ENCODE results near the gene CWF19L2.
"Not testable (repeated sequence)": the region's sequence is repeated elsewhere in the genome, so short reads cannot be mapped to it uniquely, and the experiment has no call there.

CWF19L2 gene

DNA sequence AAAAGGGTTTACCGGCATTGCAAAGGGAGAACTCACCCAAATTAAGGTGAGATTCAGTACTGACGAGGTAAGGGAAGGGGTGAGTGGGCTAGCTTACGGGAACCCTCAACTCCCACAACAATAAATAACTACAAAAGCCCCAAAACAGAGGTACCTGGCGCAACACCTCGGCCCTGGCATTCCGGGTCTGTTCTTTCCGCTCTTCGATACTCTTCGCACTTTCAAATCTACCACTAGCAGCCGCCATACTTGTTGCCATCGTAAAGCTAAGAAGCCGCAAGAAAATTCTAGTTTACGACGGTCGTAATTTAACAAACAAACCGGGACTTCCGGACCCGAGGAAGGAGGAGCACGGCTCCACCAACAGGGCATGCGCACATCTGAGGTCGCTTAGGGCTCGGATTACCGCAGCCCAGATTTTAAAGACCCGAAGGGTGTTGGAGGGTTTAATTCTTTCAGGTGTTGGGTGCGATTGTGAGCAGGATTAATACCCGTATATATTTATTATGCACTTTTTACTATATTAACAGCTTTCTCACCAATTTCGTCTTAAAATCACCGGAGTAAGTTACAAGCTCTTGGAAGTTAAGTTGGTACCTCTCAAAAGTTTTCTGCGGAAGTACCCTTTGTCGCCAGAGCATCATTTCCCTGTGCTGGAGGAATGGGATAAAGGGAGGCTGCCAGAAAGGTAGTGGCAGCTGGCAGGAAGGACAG is at the start of gene CWF19L2:
CWF19L2 (minus strand) TSS at position 268 of the 714 bp plus-strand sequence; CDS start at position 259, 9 bp downstream.
- no peak within 1 kb of the TSS for H3K27ac ChIP-seq (ENCODE audit: low read depth, low read length)
- no peaks in the 10 kb centered on the region for H3K36me3 ChIP-seq (ENCODE audit: insufficient read depth, low read length)
- peaks cover 12% of the 10 kb centered on the region for H3K4me1 ChIP-seq (ENCODE audit: control insufficient read depth, insufficient read depth, low read length, unreplicated experiment)
- peak within 1 kb of the TSS; percentile 79 for H2AFZ ChIP-seq (ENCODE audit: low read length, unreplicated experiment)
- peak within 1 kb of the TSS; percentile 77 for H3K4me3 ChIP-seq (ENCODE audit: low read depth, low read length)
- no peaks in the 10 kb centered on the region; the same call in 1 of the 2 replicates for H3K27me3 ChIP-seq (ENCODE audit: insufficient read depth, low read length)
- peaks cover 14% of the 10 kb centered on the region for H3K79me2 ChIP-seq (ENCODE audit: control insufficient read depth, insufficient read depth, low read length, unreplicated experiment)

DNA sequence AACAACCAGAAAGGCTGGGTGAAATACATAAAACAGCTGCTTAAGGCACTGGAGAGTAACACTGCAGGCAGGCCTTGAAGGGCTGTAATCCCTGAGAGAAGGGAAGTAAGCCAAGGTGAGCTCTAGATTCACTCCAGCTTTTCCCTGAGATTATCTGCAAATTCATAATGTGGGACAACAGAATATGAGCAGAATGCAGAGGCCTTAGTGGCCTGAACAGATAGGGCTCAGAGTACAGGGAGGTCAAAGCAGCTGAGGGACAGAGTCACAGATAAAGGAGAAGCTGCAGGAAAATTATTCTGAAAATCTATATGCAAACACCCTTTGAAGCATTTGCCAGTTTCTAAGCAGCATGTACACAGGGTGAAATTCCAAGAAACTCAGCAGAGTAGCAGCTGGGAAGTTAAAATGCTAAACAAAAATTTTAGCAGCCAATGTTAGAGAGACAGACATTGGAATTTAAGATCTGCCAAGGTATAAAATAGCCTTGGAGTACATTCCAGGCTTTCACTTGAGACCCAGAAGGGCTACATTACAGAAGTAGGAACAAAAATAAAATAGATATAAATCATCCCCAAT is 48.1 kb upstream of the CWF19L2 start:
- Histone ChIP-seq H3K79me2 (ENCODE audit: control insufficient read depth, insufficient read depth, low read length, unreplicated experiment) (no peaks in the 10 kb centered on the region), H2AFZ (ENCODE audit: low read length, unreplicated experiment) (no peak overlapping the region), H3K4me1 (ENCODE audit: control insufficient read depth, insufficient read depth, low read length, unreplicated experiment) (no peaks in the 10 kb centered on the region), H3K36me3 (ENCODE audit: insufficient read depth, low read length) (peaks cover 37% of the 10 kb centered on the region), H3K27me3 (ENCODE audit: insufficient read depth, low read length) (no peaks in the 10 kb centered on the region), H3K27ac (ENCODE audit: low read depth, low read length) (no peak overlapping the region), H3K4me3 (ENCODE audit: low read depth, low read length) (no peak overlapping the region)

DNA sequence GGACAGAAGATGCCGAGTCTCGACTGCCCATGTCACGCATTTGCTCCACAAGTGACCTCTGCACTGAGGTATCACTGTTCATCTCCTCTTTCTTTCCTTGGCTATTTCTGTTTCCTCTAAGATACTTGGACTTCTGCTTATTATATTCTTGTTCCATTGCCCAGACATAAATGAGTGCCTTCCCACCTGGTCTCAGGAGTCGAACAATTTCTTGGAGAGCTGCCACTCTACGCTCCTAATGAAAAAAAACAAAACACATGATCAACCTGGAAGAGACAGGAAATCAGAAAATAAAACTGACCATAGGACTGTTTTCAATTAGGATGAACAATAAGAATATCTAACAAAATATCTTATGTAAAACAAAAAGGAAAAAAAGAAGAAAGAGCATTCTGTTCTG is 47.4 kb upstream of the CWF19L2 start:
- peaks cover 37% of the 10 kb centered on the region for H3K36me3 ChIP-seq (ENCODE audit: insufficient read depth, low read length)
- H3K4me1 ChIP-seq (ENCODE audit: control insufficient read depth, insufficient read depth, low read length, unreplicated experiment) = no peaks in the 10 kb centered on the region
- H3K79me2 ChIP-seq (ENCODE audit: control insufficient read depth, insufficient read depth, low read length, unreplicated experiment) = no peaks in the 10 kb centered on the region
- H3K27me3 ChIP-seq (ENCODE audit: insufficient read depth, low read length) = no peaks in the 10 kb centered on the region
- H3K27ac ChIP-seq (ENCODE audit: low read depth, low read length) = no peak overlapping the region
- no peak overlapping the region for H3K4me3 ChIP-seq (ENCODE audit: low read depth, low read length)
- no peak overlapping the region for H2AFZ ChIP-seq (ENCODE audit: low read length, unreplicated experiment)

DNA sequence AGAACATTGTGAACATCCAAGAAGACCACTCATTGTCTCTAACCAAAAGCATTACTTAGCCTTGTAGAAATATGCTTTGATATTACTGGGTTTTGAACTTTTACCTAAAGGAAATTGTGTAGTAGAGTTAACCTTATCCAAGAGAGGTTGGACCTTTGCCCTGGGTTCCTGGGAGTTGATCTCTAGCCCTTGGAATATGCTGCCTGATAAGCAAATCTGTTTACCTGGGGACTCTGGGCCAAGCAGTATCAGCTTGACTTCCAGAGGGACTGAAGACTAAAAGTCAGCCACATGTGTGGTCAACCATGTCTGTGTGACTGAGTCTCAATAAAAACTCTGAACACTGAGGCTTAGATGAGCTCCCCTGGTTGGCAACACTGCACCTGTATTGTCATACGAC is 44.1 kb upstream of the CWF19L2 start:
- H3K36me3 ChIP-seq (ENCODE audit: insufficient read depth, low read length) = peaks cover 37% of the 10 kb centered on the region
- no peaks in the 10 kb centered on the region for H3K4me1 ChIP-seq (ENCODE audit: control insufficient read depth, insufficient read depth, low read length, unreplicated experiment)
- no peaks in the 10 kb centered on the region for H3K27me3 ChIP-seq (ENCODE audit: insufficient read depth, low read length)
- no peak overlapping the region for H3K27ac ChIP-seq (ENCODE audit: low read depth, low read length)
- no peak overlapping the region for H2AFZ ChIP-seq (ENCODE audit: low read length, unreplicated experiment)
- H3K4me3 ChIP-seq (ENCODE audit: low read depth, low read length) = no peak overlapping the region
- H3K79me2 ChIP-seq (ENCODE audit: control insufficient read depth, insufficient read depth, low read length, unreplicated experiment) = no peaks in the 10 kb centered on the region

DNA sequence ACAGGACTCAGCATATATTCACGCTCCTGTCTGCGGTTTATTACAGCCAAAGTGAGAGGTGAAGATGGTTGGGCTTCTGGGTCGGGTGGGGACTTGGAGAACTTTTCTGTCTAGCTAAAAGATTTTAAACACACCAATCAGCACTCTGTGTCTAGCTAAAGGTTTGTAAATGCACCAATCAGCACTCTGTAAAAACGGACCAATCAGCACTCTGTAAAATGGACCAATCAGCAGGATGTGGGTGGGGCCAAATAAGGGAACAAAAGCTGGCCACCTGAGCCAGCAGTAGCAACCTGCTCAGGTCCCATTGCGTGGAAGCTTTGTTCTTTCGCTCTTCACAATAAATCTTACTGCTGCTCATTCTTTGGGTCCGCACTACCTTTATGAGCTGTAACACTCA is 39.7 kb upstream of the CWF19L2 start:
- peaks cover 12% of the 10 kb centered on the region for H3K36me3 ChIP-seq (ENCODE audit: insufficient read depth, low read length)
- H3K4me3 ChIP-seq (ENCODE audit: low read depth, low read length); H3K4me1 ChIP-seq (ENCODE audit: control insufficient read depth, insufficient read depth, low read length, unreplicated experiment); H2AFZ ChIP-seq (ENCODE audit: low read length, unreplicated experiment); H3K27ac ChIP-seq (ENCODE audit: low read depth, low read length); H3K27me3 ChIP-seq (ENCODE audit: insufficient read depth, low read length); H3K79me2 ChIP-seq (ENCODE audit: control insufficient read depth, insufficient read depth, low read length, unreplicated experiment): not testable (repeated sequence)

DNA sequence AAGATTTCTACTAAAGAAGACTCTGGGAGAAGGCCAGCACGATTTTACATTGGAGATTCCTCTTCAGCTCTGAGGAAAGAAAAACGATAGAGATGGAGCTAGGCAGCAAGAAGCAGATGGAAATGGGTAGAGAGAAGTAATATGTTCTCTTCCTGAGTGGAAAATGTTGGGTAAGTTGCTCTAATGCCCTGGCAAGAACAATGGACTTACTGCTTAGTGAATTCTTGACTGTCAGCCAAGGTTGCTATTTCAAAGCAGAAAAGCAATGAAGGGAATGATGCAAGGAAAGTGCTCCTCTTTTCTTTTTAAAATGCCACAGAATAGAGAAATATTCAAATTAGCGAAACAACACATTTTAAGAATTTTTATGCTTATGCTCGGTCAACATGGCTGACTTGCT is 38.4 kb upstream of the CWF19L2 start:
- no peaks in the 10 kb centered on the region for H3K79me2 ChIP-seq (ENCODE audit: control insufficient read depth, insufficient read depth, low read length, unreplicated experiment)
- no peaks in the 10 kb centered on the region for H3K36me3 ChIP-seq (ENCODE audit: insufficient read depth, low read length)
- peaks cover 9% of the 10 kb centered on the region for H3K4me1 ChIP-seq (ENCODE audit: control insufficient read depth, insufficient read depth, low read length, unreplicated experiment)
- no peak overlapping the region for H3K4me3 ChIP-seq (ENCODE audit: low read depth, low read length)
- no peak overlapping the region; the same call in 1 of the 2 replicates for H3K27ac ChIP-seq (ENCODE audit: low read depth, low read length)
- H2AFZ ChIP-seq (ENCODE audit: low read length, unreplicated experiment) = no peak overlapping the region
- H3K27me3 ChIP-seq (ENCODE audit: insufficient read depth, low read length) = no peaks in the 10 kb centered on the region

DNA sequence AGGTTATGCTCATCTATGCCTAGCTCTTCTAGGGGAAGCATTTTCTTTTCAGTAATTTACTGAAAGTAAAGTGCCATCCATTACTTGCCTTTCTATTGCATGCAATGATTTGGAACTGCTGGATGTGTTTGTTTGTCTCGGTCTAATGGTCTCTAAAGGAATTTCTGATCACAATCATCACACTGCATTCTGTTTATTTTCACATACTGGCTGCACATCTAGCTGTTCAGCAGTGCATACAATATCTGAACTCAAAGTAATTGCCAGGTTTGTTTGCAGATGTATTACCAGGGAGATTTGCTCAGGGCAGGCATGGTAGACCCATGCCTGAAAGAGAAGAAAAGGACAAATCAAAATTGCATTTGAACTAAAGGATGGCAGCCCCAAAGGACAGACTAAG is 36.4 kb upstream of the CWF19L2 start:
- Histone ChIP-seq H3K4me3 (ENCODE audit: low read depth, low read length) (no peak overlapping the region), H3K79me2 (ENCODE audit: control insufficient read depth, insufficient read depth, low read length, unreplicated experiment) (no peaks in the 10 kb centered on the region), H2AFZ (ENCODE audit: low read length, unreplicated experiment) (no peak overlapping the region), H3K27me3 (ENCODE audit: insufficient read depth, low read length) (no peaks in the 10 kb centered on the region), H3K4me1 (ENCODE audit: control insufficient read depth, insufficient read depth, low read length, unreplicated experiment) (peaks cover 9% of the 10 kb centered on the region), H3K36me3 (ENCODE audit: insufficient read depth, low read length) (no peaks in the 10 kb centered on the region), H3K27ac (ENCODE audit: low read depth, low read length) (no peak overlapping the region)

DNA sequence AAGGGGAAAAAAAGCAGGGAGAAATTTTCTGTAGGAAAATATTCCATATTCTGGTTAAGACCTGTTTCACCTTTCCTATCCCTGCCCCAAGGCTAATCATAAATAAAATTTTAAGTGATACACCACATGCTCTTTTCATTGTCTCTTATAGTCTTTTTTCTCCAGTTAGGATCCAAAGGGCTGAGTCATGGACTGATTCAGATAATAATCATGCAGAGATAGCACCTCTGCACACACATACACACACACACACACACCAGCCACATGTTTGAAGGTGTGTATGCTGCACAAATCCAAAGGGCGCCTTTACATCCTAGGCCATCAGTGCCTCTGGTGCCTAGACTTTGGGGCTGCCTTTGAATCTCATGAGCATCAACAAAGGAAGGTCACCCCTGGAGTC is 35.5 kb upstream of the CWF19L2 start:
- Histone ChIP-seq H3K79me2 (ENCODE audit: control insufficient read depth, insufficient read depth, low read length, unreplicated experiment) (no peaks in the 10 kb centered on the region), H3K27ac (ENCODE audit: low read depth, low read length) (no peak overlapping the region), H3K36me3 (ENCODE audit: insufficient read depth, low read length) (no peaks in the 10 kb centered on the region), H3K4me3 (ENCODE audit: low read depth, low read length) (no peak overlapping the region), H2AFZ (ENCODE audit: low read length, unreplicated experiment) (no peak overlapping the region), H3K4me1 (ENCODE audit: control insufficient read depth, insufficient read depth, low read length, unreplicated experiment) (peaks cover 9% of the 10 kb centered on the region), H3K27me3 (ENCODE audit: insufficient read depth, low read length) (no peaks in the 10 kb centered on the region)

DNA sequence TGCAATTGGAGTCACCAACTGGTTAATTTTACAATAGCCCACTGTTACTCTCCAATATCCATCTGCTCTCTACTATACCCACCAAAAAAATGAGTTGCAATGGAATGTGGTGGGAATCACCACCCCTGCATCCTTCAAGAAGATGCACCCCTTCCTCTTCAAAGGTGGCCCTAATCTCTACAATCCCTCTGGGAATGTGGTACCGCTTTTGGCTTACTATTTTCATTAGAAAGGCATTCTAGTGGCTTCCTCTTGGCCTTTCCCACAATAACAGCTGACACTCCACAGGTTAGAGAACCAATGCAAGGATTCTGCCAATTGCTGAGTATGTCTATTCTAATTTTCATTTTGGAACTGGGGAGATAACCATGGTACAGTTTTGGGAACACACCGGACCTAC is 33.2 kb upstream of the CWF19L2 start:
- Histone ChIP-seq H3K27me3 (ENCODE audit: insufficient read depth, low read length) (no peaks in the 10 kb centered on the region), H3K27ac (ENCODE audit: low read depth, low read length) (no peak overlapping the region), H3K4me1 (ENCODE audit: control insufficient read depth, insufficient read depth, low read length, unreplicated experiment) (peaks cover 7% of the 10 kb centered on the region), H3K79me2 (ENCODE audit: control insufficient read depth, insufficient read depth, low read length, unreplicated experiment) (no peaks in the 10 kb centered on the region), H3K4me3 (ENCODE audit: low read depth, low read length) (no peak overlapping the region), H3K36me3 (ENCODE audit: insufficient read depth, low read length) (no peaks in the 10 kb centered on the region), H2AFZ (ENCODE audit: low read length, unreplicated experiment) (no peak overlapping the region)

DNA sequence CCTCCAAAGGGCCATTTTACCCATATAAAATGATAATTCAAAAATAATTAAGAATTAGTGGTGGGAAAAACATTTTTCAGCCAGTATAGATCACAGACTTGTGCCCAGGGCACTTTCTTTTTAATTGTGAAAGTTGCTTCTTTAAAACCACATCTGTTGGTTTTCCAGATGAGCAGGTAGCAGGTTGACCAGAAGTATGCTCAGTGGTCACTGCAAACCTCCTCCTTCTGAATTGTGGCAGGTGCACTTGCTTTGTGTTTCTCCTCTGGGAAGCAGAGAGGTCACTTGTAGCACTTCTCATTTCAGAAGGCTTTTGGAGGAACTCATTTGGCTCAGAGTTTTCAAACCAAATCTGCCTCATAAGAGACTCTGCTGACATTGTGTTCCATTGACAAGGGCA is 24.6 kb upstream of the CWF19L2 start:
- H3K79me2 ChIP-seq (ENCODE audit: control insufficient read depth, insufficient read depth, low read length, unreplicated experiment) = no peaks in the 10 kb centered on the region
- H3K27ac ChIP-seq (ENCODE audit: low read depth, low read length) = no peak overlapping the region
- H2AFZ ChIP-seq (ENCODE audit: low read length, unreplicated experiment) = no peak overlapping the region
- no peak overlapping the region for H3K4me3 ChIP-seq (ENCODE audit: low read depth, low read length)
- no peaks in the 10 kb centered on the region for H3K36me3 ChIP-seq (ENCODE audit: insufficient read depth, low read length)
- H3K4me1 ChIP-seq (ENCODE audit: control insufficient read depth, insufficient read depth, low read length, unreplicated experiment) = no peaks in the 10 kb centered on the region
- peaks cover 8% of the 10 kb centered on the region; the same call in 1 of the 2 replicates for H3K27me3 ChIP-seq (ENCODE audit: insufficient read depth, low read length)

DNA sequence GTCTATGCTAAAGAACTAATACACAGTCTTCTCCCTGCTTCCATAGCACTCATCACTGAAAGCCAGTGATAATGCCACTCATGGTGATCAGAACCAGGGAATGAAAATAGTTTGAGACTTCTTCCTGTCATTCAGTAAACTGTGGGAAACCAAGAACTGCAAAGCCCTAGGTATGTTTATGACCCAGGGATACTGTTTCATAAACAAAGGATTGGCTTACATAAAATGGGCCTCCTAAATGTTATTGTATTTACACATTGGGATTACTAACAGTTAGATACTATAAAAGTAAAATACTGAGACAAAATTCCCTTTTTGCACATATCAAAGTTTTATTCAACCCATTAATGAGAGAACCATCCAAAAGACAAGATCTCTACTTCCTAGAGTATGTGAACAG is 21.3 kb upstream of the CWF19L2 start:
- H3K36me3 ChIP-seq (ENCODE audit: insufficient read depth, low read length) = no peaks in the 10 kb centered on the region
- H3K4me3 ChIP-seq (ENCODE audit: low read depth, low read length) = no peak overlapping the region
- no peaks in the 10 kb centered on the region for H3K79me2 ChIP-seq (ENCODE audit: control insufficient read depth, insufficient read depth, low read length, unreplicated experiment)
- no peak overlapping the region for H2AFZ ChIP-seq (ENCODE audit: low read length, unreplicated experiment)
- peaks cover 35% of the 10 kb centered on the region for H3K27me3 ChIP-seq (ENCODE audit: insufficient read depth, low read length)
- H3K4me1 ChIP-seq (ENCODE audit: control insufficient read depth, insufficient read depth, low read length, unreplicated experiment) = no peaks in the 10 kb centered on the region
- no peak overlapping the region for H3K27ac ChIP-seq (ENCODE audit: low read depth, low read length)
